ENCODE measurements around the gene TDRD9. TPM values are rescaled to one million over a fixed set of nuclear protein-coding genes. Genes with fewer than 3 reads are reported as not detected.
"Not testable (repeated sequence)": the region's sequence is repeated elsewhere in the genome, so short reads cannot be mapped to it uniquely, and the experiment has no call there.

TDRD9 gene, protein sequence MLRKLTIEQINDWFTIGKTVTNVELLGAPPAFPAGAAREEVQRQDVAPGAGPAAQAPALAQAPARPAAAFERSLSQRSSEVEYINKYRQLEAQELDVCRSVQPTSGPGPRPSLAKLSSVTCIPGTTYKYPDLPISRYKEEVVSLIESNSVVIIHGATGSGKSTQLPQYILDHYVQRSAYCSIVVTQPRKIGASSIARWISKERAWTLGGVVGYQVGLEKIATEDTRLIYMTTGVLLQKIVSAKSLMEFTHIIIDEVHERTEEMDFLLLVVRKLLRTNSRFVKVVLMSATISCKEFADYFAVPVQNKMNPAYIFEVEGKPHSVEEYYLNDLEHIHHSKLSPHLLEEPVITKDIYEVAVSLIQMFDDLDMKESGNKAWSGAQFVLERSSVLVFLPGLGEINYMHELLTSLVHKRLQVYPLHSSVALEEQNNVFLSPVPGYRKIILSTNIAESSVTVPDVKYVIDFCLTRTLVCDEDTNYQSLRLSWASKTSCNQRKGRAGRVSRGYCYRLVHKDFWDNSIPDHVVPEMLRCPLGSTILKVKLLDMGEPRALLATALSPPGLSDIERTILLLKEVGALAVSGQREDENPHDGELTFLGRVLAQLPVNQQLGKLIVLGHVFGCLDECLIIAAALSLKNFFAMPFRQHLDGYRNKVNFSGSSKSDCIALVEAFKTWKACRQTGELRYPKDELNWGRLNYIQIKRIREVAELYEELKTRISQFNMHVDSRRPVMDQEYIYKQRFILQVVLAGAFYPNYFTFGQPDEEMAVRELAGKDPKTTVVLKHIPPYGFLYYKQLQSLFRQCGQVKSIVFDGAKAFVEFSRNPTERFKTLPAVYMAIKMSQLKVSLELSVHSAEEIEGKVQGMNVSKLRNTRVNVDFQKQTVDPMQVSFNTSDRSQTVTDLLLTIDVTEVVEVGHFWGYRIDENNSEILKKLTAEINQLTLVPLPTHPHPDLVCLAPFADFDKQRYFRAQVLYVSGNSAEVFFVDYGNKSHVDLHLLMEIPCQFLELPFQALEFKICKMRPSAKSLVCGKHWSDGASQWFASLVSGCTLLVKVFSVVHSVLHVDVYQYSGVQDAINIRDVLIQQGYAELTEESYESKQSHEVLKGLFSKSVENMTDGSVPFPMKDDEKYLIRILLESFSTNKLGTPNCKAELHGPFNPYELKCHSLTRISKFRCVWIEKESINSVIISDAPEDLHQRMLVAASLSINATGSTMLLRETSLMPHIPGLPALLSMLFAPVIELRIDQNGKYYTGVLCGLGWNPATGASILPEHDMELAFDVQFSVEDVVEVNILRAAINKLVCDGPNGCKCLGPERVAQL (N-terminal part only)
- 1 to 10 TPM in 4 of 5 donors, under 1 TPM in 1; 0.24 to 2.3 (median 1.6) TPM for polyA plus RNA-seq (ENCODE audit: insufficient read depth in 1 of 5, insufficient read length in 5 of 5, low replicate concordance in 1 of 5)
- long read RNA-seq, donor 1 = 0 reads
- long read RNA-seq, donor 2, full-length matches to known transcripts = 1 of 1 reads
- long read RNA-seq, donor 2, partial matches to known transcripts = 0 of 1 reads
- long read RNA-seq, donor 2, other reads (novel, unspliced or antisense) = 0 of 1 reads
- long read RNA-seq, donor 3 = 0 reads
- long read RNA-seq, donor 4 = 0 reads
- long read RNA-seq, donor 5 = 0 reads
- long read RNA-seq, donor 6 = 0 reads
- long read RNA-seq, donor 7 = 0 reads
- long read RNA-seq, donor 8 = 0 reads

DNA sequence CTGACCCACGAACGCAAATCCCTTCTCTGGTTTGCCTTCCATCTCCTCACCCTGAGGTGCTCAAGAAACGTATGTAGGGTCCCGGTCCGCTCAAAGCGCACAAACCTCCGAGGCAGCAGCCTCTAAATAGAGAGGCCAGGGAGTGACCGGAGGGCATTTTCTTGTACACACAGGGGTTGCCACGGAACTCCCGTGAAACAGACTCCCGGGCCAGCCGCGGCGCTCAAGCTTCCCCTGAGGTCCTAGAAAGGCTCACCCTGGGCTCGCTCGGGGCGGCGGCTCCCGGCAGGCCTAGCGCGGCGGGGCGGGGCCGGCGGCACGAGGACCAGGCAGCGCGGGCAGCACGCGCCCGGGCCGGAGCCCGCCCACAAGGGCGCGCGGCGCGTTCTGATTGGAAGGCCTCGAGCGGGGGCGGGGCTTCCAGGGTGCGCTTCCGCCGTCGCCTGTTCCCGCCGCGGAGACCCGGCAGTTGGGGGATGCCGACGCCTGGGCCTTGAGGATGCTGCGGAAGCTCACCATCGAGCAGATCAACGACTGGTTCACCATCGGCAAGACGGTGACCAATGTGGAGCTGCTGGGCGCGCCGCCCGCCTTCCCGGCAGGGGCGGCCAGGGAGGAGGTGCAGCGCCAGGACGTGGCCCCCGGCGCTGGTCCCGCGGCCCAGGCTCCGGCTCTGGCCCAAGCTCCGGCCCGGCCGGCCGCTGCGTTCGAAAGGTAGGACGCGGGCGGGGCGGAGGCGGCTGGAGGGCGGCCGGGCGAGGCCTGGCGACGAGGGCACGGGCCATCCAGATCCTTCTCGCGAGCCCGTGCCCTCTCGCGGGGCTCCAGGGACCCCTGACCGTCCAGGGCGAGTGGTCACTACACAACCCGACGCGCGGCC lies at the start of gene TDRD9:
TSS of gene TDRD9 (plus strand) at position 446 of the 880 bp plus-strand sequence. CDS start at position 500, 54 bp downstream.
- no peak for DNase-seq

DNA sequence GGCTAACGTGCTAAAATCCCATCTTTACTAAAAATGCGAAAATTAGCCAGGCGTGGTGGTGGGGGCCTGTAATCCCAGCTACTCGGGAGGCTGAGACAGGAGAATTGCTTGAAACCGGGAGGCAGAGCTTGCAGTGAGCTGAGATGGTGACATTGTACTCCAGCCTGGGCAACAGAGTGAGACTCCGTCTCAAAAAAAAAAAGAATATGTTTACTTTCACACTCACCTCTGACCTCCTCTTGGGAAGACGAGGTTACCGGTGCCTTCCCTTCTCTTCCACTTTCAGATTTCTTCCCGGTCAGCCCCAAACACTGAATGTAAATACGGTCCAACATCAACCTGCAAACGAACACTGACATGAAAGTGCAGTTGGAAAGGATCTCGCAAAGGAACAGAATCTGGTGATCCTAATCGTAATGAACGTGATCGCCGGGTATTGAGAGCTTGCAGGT lies 49.1 kb upstream of the TDRD9 start:
- no peak for DNase-seq

DNA sequence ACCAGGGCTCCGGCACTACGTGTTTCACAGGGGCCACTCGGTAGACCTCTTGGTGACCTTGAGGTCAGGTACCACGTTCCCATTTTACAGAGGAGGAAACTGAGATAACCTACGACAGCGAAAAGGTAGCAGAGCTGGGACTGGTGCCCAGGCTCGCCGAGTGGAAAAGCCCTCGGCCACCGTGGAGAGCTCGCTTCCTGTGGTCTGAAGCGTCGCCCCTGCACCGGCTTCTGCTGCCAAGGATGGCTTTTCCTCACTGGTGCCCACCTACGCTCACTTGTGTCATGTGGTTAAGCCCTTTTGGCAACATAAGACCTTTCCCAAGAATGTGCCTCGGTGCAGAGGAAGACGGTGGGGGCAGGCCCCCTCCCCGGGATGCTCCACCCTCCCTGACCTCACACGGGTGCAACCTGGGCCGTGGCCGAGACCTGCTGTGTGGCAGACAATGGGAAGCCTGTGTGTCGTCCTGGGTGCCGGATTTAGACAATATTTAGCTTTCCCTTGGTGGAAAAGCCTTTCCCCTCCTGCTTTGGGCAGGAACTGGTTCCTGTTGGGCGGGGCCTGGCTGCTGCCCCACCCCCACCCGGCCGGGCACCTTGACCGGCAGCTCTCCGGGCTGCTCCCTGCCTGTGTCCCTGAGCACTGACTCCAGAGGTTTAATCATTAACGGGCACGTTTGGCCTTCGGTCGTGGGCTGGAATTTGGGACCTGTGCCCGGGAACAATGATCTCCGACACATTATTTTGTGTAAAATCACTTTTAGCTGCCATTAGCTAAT lies 48.5 kb upstream of the TDRD9 start:
- peak in 1 of 2 donors; percentile 78 for DNase-seq

DNA sequence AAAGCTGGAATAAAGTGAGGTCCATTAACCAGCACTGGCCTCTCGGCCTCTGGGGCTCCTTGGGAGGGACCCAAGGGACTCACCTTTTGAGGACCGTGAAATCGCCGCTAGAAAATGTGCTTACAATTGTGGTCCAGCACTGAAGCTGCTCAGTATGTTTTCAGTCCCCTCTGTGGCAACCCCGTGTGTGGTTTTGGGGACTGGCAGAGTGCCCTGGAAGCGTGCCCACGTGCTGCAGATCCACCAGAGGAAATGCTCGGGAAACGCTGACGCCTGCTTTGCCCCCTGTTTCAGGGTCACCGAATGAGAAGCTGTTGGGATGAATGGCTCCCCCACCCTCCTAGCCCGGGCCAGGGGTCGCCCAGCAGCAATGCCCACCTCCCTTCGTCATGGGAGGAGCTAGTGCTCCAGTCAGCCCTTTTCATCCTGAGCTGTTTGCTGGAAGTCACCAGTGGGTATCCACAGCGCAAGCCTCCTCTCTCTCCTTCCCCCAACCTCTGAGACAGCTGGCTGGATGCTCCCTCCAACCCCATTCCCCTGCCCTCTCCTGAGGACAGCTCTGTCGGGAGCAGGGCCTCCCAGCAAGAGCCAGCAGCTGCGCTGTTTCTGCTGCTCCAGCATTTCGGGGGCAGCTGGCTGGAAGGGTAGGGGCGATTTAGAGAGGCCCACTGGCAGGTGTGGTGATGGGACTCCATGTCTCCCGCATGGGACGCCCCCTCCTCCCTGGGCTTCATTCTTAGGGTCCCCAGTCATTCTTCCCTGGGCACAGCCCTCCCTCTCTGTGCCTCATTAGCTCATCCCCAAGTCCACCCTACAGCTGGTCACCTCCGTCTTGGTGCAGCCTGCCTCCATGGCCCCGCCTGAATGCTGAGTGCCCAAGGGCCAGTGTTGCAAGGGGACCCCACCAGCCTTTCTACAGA lies 47.6 kb upstream of the TDRD9 start:
- DNase-seq = peak; percentile 86 to 90

DNA sequence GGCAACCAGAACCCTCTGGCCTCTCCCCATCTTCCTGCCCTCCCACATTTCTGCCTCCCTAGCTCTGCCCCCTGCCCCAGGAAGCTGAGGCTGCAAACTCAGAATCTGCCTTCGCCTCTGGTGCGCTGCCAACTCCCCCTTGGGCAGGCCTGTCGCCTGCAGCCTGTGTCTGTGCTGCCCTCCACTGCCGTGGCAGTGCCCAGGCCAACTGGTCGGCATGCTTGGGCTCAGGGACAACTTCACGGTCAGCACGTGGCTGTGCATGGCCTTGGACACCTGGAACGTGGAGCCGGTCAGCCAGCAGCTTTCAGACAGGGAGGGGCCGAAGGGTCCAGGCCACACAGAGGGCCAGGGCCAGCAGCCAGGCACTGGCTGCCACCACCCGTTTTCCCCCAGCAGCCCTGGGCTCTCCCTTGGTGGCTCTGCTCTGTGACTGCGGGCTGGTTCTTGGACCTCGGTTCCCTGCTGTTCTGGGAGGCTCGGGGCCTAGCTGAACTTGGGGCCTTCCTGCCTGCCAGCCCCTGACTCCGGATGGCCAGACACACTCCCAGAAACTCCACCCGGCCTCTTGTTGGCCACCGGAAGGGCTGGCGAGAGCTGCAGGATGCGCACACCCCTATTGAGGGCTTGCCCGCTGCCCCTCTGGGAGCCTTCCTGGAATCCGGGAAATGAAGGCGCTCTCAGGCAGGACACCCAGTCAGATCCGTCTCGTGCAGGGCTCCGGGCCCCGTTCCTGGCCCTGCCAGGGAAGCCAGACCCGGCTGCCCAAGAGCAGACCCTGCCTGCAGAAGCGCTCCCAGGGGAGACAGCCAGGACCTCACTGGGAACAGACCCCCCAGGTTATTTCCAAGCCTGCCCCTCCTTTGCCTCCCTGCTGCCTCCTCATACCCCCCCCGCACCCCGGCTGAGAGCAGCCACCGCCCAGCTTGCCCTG lies 46.7 kb upstream of the TDRD9 start:
- no peak for DNase-seq

DNA sequence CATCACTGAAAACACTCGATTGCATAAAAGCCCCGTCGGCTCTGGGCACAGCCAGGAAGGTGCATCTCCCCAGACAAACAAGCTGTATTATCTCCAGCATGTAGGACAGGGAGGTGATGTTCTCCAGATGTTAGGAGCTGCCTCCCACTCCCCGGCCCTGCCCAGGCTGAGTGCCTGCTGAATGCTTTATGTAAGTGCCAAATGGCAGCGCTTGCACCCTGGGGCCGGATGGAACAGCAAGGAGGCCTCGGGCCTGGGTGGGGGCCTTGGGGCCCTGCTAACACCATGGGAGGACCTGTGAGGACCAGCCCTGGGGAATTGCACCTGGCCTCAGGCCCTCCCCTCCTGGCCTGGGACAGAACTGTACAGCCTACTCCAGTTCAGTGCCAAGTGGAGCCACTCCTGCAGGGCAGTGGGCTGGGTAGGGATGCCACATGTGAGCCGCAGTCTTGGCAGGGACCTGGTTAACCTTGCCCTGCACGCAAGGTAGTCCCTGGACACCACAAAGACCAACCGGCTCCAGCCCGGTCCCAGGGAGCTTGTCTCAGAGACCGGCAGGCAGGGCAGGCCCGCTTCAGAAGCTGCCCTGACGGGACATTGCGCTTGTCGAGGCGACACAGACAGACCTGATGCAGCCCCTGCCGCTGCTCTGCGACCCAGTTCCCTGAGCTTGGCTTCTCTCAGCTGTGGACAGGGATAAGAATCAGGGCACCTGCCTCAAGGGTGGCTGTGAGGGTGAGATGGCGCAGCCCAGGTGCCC lies 45.6 kb upstream of the TDRD9 start:
- no peak for DNase-seq

DNA sequence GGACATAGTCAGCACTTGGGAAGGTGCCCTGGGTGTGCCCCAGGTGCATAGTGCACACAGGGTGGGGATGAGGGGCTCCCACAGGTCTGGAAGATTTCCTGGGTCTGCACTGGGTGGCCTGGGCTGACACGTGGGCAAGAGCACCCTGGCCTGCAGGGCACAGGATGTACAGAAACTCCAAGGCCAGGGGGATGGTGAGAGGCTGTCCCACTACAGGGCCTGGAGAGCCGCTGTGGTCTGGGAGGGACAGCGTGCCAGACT lies 45.1 kb upstream of the TDRD9 start:
- no peak for DNase-seq

DNA sequence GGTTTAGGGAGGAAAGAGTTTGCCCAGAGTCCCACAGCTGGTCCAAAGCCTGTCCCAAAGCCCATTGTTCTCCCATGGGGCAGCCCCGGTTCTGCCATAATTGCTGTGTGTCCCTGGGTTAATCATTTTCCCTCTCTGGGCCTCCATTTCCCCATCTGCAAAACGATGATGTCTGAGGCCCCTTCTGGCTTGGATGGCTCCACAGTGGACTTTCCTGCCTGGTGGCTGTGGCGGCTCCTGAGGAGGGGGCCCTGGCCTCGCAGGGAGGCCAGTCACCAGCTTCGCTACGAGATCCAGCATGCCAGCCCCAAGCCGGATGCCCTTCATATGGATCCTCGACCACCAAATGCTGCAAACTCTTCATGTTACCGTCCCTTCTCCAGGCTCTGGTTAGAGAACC lies 43.4 kb upstream of the TDRD9 start:
- no peak for DNase-seq

DNA sequence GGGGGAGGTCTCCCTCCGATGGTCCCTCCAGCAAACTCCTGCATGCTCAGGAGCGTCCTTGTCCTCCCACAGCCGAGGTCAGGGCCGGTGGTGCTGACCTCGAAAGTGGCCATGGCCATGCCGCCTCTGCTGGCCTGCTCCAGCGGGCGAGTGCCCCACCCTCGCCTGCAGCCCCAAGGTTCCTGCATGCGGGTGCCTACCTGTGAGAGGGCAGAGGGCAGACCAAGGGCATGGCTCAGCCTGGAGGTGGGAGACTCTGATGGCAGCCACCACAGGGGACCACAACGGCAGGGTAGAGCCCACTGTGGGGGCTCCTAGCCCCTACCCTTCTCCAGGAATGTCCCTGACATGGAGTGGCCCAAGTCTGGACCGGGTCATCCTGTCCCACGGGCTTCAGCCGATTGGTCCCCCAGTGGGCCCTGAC lies 42.7 kb upstream of the TDRD9 start:
- no peak for DNase-seq

DNA sequence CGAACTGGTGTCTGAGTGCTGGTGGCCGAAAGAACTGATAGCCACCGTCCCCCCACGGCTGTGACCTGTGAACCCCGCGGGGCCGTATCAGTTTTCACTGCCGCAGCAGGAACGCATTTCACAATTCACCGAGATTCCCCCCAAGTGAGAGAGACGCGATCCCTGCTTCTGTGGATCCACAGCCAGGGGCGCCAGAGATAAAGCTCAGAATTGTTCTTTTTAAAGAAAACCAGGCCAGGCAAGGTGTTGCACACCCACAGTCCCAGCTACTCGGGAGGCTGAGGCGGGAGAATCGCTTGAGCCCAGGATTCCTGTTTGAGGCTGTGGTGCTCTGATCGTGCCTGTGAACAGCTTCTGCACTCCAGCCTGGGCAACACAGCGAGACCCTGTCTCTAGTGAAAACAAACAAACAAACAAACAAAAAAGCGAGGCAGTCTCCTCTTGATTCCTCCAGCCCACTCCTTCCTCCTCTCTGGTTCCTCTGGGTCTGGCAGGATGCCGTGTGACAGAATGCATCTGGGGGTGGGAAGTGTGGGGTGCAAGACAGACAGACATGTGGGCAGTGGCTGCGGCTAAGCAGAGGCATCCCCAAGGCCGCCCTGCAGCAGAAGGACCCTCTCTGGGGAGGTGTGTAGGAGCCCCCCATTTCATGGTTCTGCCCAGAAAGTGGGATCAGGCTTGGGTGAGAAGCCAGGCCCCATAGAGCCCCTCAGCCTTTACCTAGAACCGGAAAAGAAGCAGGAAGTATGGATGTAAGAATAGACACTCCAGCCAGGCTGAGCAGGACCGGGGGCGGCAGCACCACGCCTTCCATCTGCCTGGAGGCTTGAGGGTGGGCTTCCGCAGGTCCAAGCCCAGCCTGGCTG lies 41.7 kb upstream of the TDRD9 start:
- DNase-seq = no peak

DNA sequence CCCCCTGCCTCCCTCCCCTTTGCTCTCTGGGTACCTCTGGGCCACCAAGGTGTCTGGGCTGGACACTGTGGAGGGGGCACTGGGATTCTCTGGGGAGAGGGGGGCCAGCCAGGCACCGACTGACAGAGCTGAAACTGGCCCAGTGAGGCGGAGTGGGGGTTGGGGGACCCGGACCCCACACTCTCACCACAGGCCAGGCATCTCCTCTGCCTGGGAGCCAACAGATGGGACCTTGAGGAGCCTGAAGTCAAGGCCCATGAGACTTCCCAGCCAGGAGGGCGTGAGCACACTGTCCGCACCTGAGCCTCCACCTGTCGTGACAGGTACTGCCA lies 41.1 kb upstream of the TDRD9 start:
- DNase-seq = no peak

DNA sequence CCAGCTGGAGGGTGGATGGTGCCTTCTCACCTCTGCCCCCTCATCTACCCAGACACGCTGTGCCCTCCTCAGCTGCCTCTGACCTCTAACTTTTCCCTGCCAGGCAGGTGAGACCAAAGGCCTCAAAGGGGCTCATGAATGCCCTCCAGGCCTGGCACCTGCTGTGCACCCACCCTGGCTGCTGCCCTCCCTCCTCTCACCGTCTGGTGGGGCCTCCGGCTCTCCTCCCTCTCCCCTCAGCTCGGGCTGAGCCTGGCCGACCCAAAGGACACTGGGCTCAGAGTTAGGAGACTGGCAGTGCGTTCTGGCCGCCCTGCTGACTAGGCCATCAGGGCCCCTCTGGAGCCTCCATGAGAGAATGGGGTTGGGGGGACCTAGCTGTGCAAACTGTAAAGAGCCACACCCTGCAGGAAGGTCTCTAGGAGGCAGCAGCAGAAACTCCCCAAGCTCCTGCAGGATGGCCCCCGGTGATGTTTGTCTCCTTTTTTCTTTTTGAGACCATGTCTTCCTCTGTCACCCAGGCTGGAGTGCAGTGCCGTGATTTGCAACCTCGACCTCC lies 40.6 kb upstream of the TDRD9 start:
- DNase-seq = no peak

DNA sequence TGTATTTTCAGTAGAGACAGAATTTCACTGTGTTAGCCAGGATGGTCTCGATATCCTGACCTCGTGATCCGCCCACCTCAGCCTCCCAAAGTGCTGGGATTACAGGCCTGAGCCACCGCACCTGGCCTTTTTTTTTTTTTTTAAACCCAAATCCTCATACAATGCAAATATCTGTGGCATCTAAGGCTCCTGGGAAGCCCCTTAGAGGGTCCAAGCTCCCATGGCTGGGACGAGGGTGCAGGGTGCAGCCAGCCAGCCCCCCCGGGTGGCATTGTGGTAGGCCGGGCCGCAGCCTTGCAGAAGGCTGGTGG lies 39.3 kb upstream of the TDRD9 start:
- not testable (repeated sequence) for DNase-seq

DNA sequence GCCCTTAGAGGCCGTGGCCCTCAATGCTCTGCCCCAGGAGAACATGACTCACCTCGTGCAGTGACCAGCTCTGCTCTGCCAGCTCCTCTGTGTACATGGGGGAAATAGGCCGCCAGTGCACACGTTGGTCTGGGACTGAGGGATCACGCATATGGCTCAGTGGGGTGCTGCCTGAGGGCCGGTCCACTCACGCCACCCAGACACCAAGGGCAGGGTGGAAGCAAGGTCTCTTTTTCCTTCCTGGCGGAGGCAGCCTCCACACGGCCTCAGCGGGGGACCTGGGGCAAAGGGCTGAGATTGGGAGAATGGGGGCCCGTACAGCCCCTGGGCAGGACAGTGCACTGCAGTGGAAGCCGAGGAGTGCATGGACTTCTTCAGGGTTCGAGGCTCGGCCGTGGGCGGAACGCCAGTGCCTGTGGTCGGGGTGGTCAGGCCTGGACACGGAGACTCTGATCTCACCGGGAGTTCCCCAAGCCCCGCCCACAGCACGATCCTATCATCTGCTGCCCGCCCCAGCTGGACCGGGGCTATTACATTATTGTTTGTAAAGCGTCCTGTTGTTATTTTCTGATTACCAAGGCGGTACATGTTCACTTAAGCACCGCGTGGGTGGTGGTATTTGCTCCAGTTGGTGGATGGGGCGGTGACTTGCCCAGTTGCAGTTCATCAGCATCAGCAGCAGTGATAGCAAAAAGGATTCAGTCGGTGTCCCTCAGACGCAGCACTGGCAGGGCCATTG lies 38.8 kb upstream of the TDRD9 start:
- DNase-seq = no peak

DNA sequence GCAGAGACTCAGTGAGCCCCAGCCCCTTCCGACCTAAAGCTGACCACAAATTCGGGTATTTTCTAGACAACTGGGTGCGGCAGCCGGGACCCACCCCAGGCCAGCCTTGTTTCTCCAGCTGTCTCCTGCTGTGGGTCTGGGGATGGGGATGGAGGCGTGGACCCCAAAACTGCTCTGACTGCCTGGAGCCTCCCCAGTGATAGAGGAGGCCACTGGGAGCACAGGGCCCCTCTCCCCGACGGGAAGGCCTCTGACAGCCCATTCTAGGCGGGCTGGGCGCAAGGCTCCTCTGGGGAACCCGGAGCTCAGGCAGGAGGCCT lies 38.2 kb upstream of the TDRD9 start:
- DNase-seq = no peak
